Heart left ventricle (tissue), 16 donors: ENCODE results near the gene IFNA1. TPM values are rescaled to one million over a fixed set of nuclear protein-coding genes. Genes with fewer than 3 reads are reported as not detected.
"Not testable (repeated sequence)": the region's sequence is repeated elsewhere in the genome, so short reads cannot be mapped to it uniquely, and the experiment has no call there.

Experiments used
- ATAC-seq, 4 donors: fragments of 200-7000 bp; cut with Tn5 transposase; one replicate each; pipeline ENCODE4 v1.9.1; 2020 to 2022; ENCODE audit warnings: moderate library complexity in 4 of 4, mild to moderate bottlenecking in 3 of 4, moderate number of reproducible peaks in 1 of 4
- DNase-seq, 5 donors: peaks; one replicate each; pipeline ENCODE4 v3.0.0-alpha.2; 2020
- H3K27ac ChIP-seq, 12 donors: fragments of 200-600 bp; sonication (generic) in 4 of 12; one replicate each; pipeline versions ENCODE4 v1.5.0 to v1.8.0; 2016 to 2022; ENCODE audit warnings: mild to moderate bottlenecking in 2 of 12
- H3K27me3 ChIP-seq, 9 donors: fragments of 200-600 bp; sonication (generic) in 2 of 9; one replicate each; pipeline versions ENCODE4 v1.5.1 to v1.8.0; 2016 to 2022; ENCODE audit warnings: mild to moderate bottlenecking in 3 of 9
- H3K36me3 ChIP-seq, 9 donors: fragments of 200-600 bp; sonication (generic) in 2 of 9; one replicate each; pipeline versions ENCODE4 v1.5.0 to v1.8.0; 2018 to 2022; ENCODE audit warnings: mild to moderate bottlenecking in 2 of 9
- H3K4me1 ChIP-seq, 12 donors: fragments of 200-600 bp; sonication (generic) in 4 of 12; one replicate each; pipeline versions ENCODE4 v1.5.0 to v1.8.0; 2016 to 2022; ENCODE audit warnings: mild to moderate bottlenecking in 3 of 12
- H3K4me3 ChIP-seq, 12 donors: fragments of 200-600 bp; sonication (generic) in 4 of 12; one replicate each; pipeline versions ENCODE4 v1.5.0 to v1.8.0; 2017 to 2022; ENCODE audit warnings: mild to moderate bottlenecking in 9 of 12, moderate library complexity in 4 of 12
- H3K9me3 ChIP-seq, 12 donors: fragments of 200-600 bp; sonication (generic) in 4 of 12; one replicate each; pipeline versions ENCODE4 v1.5.0 to v1.8.0; 2016 to 2022; ENCODE audit warnings: mild to moderate bottlenecking in 1 of 12
- POLR2A ChIP-seq, 2 donors: fragments of 450-650 bp; IDR thresholded peaks; one replicate each; pipeline ENCODE4 v1.6.1; 2017; ENCODE audit warnings: antibody characterized with exemption in 2 of 2, mild to moderate bottlenecking in 2 of 2, moderate library complexity in 2 of 2
- WGBS, 4 donors: extraction: QIAGEN DNeasy Blood & Tissue Kit in 2 of 4; methylation state at CpG; one replicate each; pipeline versions ENCODE4 v1.1.5 to v1.1.7; 2013 to 2018; 5-methylcytosine and 5-hydroxymethylcytosine counted together
- intact Hi-C, 10 donors: fragments of 100-400 bp; cut with DNase I; formaldehyde crosslinking; loops; one replicate each; pipeline versions ENCODE4 v1.11.1 to v1.14.2; 2022
- polyA plus RNA-seq, 2 donors: library from polyadenylated mRNA; stranded (reverse); fragments of 200-250 nt; gene quantifications; one replicate each; pipeline ENCODE4 v1.2.3, GENCODE V29; 2013
- total RNA-seq, 9 donors: library from RNA; depleted of rRNA in 2 of 9; stranded (reverse); fragments of >200 nt in 2 of 9; fragmentation: NEBNext Ultra II Directional in 3 of 9; extraction: Animal tissue kit (Norgen Biotek cat#: 25700) in 3 of 9; gene quantifications; one replicate each; pipeline versions ENCODE4 v1.1.0 to v1.2.4, GENCODE V29; 2016 to 2023
- TF ChIP-seq, protein P1 (sequence below), 12 donors: fragments of 200-600 bp; sonication (generic) in 4 of 12; IDR thresholded peaks; one replicate each; pipeline versions ENCODE4 v1.5.0 to v1.8.0; 2018 to 2022; ENCODE audit warnings: antibody characterized with exemption in 12 of 12, mild to moderate bottlenecking in 5 of 12
- donor health status: ischemic (EF 13 %, LVEDD 7.1; RV severe dilation, severe dysfunction).
- donor health status: healthy with polysubstance abuse.
- donor health status: DM: no; HTN: yes; CAD: no.
- donor health status: DM: no; HTN: no; CAD: no.
- donor health status: ischemic (EF 25% LVEDD 6.9; RV normal size, moderate dysfunction).
- donor health status: ischemic (EF 25% LVEDD 5.7; RV mildly dilated, moderate dysfunction).
- donor health status: healthy.
- donor health status: DM: yes; HTN: yes; CAD: no.
- donor health status: ischemic (EF 35%, LVEDD 5.7; RV mildly dilated, moderate dysfunction).
- donor health status: nonischemic (EF 11% LVEDD 7.7; RV severe dilation, severe dysfunction).
- donor health status: DM: yes; HTN: yes; CAD: no.
- donor health status: PGD.
- donor health status: ischemic (EF 29% LVEDD 5.4; RV normal size, mild dysfunction).
- donor health status: nonischemic (EF 23%, LVEDD 6.1; RV moderate dilation, normal function).

IFNA1 gene
- total and polyA plus RNA-seq, 11 donors = not detected

DNA sequence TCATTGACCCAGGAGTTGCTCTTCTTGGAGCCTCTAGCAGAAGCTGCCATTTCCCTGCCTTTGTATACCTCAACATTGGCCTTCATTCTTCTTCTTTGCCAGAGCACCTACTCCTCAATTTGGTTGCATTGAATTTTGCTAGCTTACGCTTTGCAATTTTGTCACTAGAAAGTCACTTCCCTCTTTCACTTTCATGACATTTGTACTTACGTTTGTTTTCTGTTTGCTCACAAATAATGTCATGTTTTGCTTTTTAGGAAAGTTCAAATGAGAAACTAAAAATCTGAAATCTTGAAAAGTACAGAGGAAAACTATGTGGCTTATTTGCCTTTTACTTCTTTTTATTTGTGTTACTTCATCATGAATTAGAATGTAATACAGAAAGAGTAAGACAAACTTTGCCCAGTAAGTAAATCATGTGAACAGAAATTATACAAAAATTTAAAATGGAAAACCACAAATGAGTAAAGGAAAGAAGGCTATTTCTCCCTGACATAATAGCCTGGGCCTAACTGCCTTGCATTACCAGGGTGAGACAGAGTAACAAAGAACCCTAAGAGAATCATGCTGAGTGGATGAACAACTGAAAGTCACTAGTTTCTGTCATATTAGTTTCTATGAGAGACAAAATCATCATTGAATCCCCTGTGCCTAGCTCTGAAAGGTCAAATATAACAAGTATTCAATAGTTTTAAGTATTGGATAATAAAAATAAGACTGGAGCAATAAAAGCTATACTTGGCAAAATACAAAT, 7.4 kb upstream of the IFNA1 start:
- no peak for DNase-seq
- Histone ChIP-seq H3K27me3 (peaks cover 0 to 33% (median 4%) of the 10 kb centered on the region in 9 donors), H3K4me1 (no peaks in the 10 kb centered on the region), H3K4me3 (no peak overlapping the region), H3K9me3 (no peaks in the 10 kb centered on the region), H3K27ac (no peak overlapping the region), H3K36me3 (no peaks in the 10 kb centered on the region)
- TF ChIP-seq POLR2A (IDR thresholded peaks at IDR 0.05) = no peak
- TF ChIP-seq, protein P1, sequence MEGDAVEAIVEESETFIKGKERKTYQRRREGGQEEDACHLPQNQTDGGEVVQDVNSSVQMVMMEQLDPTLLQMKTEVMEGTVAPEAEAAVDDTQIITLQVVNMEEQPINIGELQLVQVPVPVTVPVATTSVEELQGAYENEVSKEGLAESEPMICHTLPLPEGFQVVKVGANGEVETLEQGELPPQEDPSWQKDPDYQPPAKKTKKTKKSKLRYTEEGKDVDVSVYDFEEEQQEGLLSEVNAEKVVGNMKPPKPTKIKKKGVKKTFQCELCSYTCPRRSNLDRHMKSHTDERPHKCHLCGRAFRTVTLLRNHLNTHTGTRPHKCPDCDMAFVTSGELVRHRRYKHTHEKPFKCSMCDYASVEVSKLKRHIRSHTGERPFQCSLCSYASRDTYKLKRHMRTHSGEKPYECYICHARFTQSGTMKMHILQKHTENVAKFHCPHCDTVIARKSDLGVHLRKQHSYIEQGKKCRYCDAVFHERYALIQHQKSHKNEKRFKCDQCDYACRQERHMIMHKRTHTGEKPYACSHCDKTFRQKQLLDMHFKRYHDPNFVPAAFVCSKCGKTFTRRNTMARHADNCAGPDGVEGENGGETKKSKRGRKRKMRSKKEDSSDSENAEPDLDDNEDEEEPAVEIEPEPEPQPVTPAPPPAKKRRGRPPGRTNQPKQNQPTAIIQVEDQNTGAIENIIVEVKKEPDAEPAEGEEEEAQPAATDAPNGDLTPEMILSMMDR (IDR thresholded peaks at IDR 0.05) = no peak
- 76 to 83% (median 82%) methylated on average over 2 of the region's 2 CpGs for WGBS, 4 donors
- ATAC-seq = no peak
- intact Hi-C loops = no loop called here

DNA sequence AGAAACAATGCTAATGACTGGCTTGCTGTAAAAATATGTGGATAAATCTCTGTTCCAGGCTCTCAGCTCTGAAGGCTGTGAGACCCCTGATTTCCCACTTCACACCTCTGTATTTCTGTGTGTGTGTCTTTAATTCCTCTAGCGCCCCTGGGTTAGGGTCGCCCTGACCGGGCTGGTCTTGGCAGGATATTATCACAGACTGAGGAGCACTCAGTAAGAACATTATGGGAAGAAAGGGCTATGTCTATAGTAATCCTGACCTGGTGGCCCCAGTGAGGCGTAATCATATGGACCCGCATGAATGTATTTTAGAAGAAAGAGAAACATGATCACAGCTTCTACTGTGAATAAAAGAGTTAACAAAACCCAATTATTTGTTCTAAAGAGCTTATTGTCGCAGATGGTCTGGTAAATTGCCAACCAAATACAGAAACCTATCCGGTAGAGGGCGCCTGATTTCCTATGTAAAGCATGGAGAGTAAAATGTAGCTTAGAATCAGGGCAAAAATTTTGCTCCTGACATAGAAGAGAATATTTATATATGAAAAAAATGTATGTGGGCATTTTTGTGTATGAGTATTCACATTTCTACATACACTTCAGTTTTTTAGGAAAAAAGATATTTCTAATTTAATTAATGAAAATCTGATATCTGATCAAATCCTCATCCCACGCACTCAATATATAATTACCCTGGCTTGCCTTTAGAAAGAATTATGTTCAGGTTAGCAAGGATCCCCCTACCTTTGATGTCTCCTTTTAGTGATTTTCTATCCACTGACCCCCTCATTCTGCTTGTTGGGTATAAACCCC, 5.8 kb upstream of the IFNA1 start:
- peak in 1 of 5 donors; percentile 11 for DNase-seq
- TF ChIP-seq, protein P1 (IDR thresholded peaks at IDR 0.05) = peak in 11 of 12 donors; percentile 26 to 61 (median 45)
- TF ChIP-seq POLR2A (IDR thresholded peaks at IDR 0.05) = no peak
- H3K27ac ChIP-seq = no peak overlapping the region
- no peaks in the 10 kb centered on the region for H3K4me1 ChIP-seq
- no peaks in the 10 kb centered on the region for H3K36me3 ChIP-seq
- peaks cover 0 to 37% (median 4%) of the 10 kb centered on the region in 9 donors for H3K27me3 ChIP-seq
- H3K4me3 ChIP-seq = no peak overlapping the region
- 37 to 46% (median 40%) methylated on average over 9 of the region's 9 CpGs for WGBS, 4 donors
- no peak for ATAC-seq
- intact Hi-C loops = no loop called here
- H3K9me3 ChIP-seq = no peaks in the 10 kb centered on the region

DNA sequence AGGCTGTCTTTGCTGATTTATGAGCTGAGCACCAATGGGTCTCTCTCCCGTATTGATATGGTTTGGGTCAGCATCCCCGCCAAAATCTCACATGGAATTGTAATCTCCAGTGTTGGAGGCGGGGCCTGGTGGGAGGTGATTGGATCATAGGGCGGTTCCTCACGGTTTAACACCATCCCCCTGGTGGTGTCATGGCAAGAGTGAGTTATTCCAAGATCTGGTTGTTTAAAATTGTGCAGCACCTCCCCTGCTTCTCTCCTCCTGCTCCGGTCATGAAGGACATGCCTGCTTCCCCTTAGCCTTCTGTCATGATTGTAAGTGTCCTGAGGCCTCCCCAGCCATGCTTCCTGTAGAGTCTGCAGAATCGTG, 5.2 kb upstream of the IFNA1 start:
- H3K4me3 ChIP-seq, H3K27ac ChIP-seq, H3K4me1 ChIP-seq, H3K9me3 ChIP-seq, intact Hi-C loops, H3K36me3 ChIP-seq, ATAC-seq, DNase-seq: not testable (repeated sequence)
- H3K27me3 ChIP-seq = peaks cover 0 to 34% (median 4%) of the 10 kb centered on the region in 9 donors
- 61 to 77% (median 67%) methylated on average over 7 of the region's 7 CpGs for WGBS, 4 donors

DNA sequence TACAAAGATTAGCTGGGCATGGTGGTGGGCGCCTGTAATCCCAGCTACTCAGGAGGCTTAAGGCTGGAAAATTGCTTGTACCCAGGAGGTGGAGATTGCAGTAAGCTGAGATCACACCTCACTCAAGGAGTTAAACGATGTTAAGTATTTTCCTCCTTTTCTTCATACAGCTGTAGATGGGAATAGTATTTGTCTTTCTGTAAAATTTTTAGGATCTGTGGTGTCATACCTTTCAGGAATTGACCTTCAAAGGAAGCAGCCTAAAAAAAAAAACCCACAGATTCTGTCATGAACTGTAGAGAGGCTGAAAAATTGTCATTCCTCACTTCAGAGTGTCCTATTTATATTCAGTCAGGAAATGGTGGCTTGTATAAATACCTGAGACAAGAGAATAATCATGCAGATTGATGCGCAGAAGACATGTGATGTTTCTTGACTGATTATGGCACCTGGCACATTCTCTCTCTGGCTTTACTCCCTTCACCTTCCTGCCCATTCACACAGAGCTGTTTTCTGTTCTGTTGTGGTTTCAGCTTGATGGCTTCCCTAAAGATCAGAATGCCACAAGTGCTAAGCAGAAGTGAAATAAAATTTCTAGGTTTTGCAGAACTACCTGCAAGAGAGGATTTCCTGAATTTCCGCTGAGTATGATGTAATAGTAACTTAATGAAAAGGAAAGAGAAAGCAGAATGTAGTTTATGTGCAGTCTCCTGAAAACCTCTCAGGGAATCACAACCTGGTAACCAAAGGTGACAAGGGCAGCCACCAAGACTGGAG, 3.8 kb downstream of the IFNA1 start:
- H3K27ac ChIP-seq = no peak overlapping the region
- peaks cover 0 to 36% (median 3%) of the 10 kb centered on the region in 9 donors for H3K27me3 ChIP-seq
- WGBS, 4 donors = 81 to 89% (median 84%) methylated on average over 4 of the region's 4 CpGs
- H3K4me1 ChIP-seq = peaks cover 0 to 5% (median 0%) of the 10 kb centered on the region in 12 donors
- TF ChIP-seq POLR2A (IDR thresholded peaks at IDR 0.05) = no peak
- TF ChIP-seq, protein P1 (IDR thresholded peaks at IDR 0.05) = no peak
- H3K4me3 ChIP-seq = no peak overlapping the region
- H3K36me3 ChIP-seq = no peaks in the 10 kb centered on the region
- ATAC-seq (peak in 1 of 4 donors; percentile 20), DNase-seq (no peak)
- H3K9me3 ChIP-seq = peaks cover 0 to 8% (median 0%) of the 10 kb centered on the region in 12 donors
- intact Hi-C loops = no loop called here

DNA sequence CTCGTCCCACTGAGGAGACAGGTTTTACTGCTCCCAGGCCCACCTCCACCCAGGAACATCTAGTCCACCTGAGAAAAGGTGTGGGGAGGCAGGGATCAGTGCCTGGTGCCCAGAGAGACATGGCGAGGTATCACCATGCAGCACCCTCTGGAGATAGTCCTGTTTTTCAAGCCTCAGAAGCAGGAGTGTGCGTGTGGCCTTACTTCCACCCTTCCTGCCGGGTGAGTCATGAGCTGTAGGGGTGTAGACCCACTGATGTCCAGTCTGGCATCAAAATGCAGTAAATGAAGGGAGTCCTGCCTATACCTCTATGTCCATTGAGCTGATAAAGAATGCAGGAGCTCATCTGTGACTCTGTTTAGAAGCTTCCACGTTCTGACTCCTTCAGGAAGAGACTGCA, 9.1 kb downstream of the IFNA1 start:
- 75 to 81% (median 79%) methylated on average over 5 of the region's 5 CpGs for WGBS, 4 donors
- H3K9me3 ChIP-seq, H3K4me3 ChIP-seq, ATAC-seq, H3K27ac ChIP-seq, DNase-seq, H3K36me3 ChIP-seq, H3K4me1 ChIP-seq, intact Hi-C loops: not testable (repeated sequence)
- H3K27me3 ChIP-seq = peaks cover 0 to 30% (median 3%) of the 10 kb centered on the region in 9 donors
